Measurements from ENCODE around the gene MAGT1.
"Not testable (repeated sequence)": the region's sequence is repeated elsewhere in the genome, so short reads cannot be mapped to it uniquely, and the experiment has no call there.

MAGT1 gene

GRCh38 chrX:77894921-77895886, at the start of gene MAGT1:
MAGT1 (minus strand) TSS chrX:77895435; CDS start chrX:77895410, 25 bp downstream.
- peak; percentile 74 to 93 for DNase-seq

- not testable (repeated sequence) for DNase-seq
Measured at GRCh38 chrX:77945031-77945430, 49.8 kb upstream of the MAGT1 start.

GRCh38 chrX:77938083-77938680, 42.9 kb upstream of the MAGT1 start:
- no peak for DNase-seq

GRCh38 chrX:77937291-77937690, 42.1 kb upstream of the MAGT1 start:
- DNase-seq: no peak

GRCh38 chrX:77936299-77936698, 41.1 kb upstream of the MAGT1 start:
- DNase-seq: no peak

GRCh38 chrX:77935886-77936285, 40.7 kb upstream of the MAGT1 start:
- no peak for DNase-seq

- DNase-seq: no peak
Measured at GRCh38 chrX:77930581-77930980, 35.3 kb upstream of the MAGT1 start.

GRCh38 chrX:77925764-77926163, 30.5 kb upstream of the MAGT1 start:
- DNase-seq: no peak

- DNase-seq: no peak
Measured at GRCh38 chrX:77924320-77924859, 29.2 kb upstream of the MAGT1 start.

- DNase-seq: no peak
Measured at GRCh38 chrX:77922787-77923186, 27.6 kb upstream of the MAGT1 start.

GRCh38 chrX:77919370-77919769, 24.1 kb upstream of the MAGT1 start:
- DNase-seq: not testable (repeated sequence)

GRCh38 chrX:77918568-77918967, 23.3 kb upstream of the MAGT1 start:
- DNase-seq: no peak

- DNase-seq: no peak
Measured at GRCh38 chrX:77917294-77917933, 22.2 kb upstream of the MAGT1 start.

- peak; percentile 74 to 79 for DNase-seq
Measured at GRCh38 chrX:77910108-77910840, 15.0 kb upstream of the MAGT1 start, which contains the start of gene ATP7A. ATP7A (plus strand) TSS chrX:77910693; CDS start chrX:77971642, 60,949 bp downstream.

GRCh38 chrX:77901506-77901905, 6.3 kb upstream of the MAGT1 start:
- no peak for DNase-seq

GRCh38 chrX:77900688-77901087, 5.5 kb upstream of the MAGT1 start:
- no peak for DNase-seq

- peak; percentile 80 to 83 for DNase-seq
Measured at GRCh38 chrX:77899081-77899828, 4.0 kb upstream of the MAGT1 start, which contains the start of gene COX7B. COX7B (plus strand) TSS chrX:77899468; CDS start chrX:77899554, 86 bp downstream.

GRCh38 chrX:77893713-77894112, 1.5 kb downstream of the MAGT1 start:
- DNase-seq: no peak

- DNase-seq: no peak
Measured at GRCh38 chrX:77892887-77893286, 2.3 kb downstream of the MAGT1 start.

- not testable (repeated sequence) for DNase-seq
Measured at GRCh38 chrX:77881418-77881817, 13.8 kb downstream of the MAGT1 start.

GRCh38 chrX:77875372-77875771, 19.9 kb downstream of the MAGT1 start:
- no peak for DNase-seq

GRCh38 chrX:77831544-77831943, 63.7 kb downstream of the MAGT1 start:
- not testable (repeated sequence) for DNase-seq

All from NCI-H187 (cell line).